ENCODE measurements around the gene COPS3. TPM values are rescaled to one million over a fixed set of nuclear protein-coding genes. Genes with fewer than 3 reads are reported as not detected.

COPS3 gene
- polyA plus RNA-seq, 1 donor from 2014 or later, result 213 TPM

- H3K4me3 ChIP-seq (ENCODE audit: low read length), result no peak overlapping the region
- no peak overlapping the region for H3K9ac ChIP-seq (ENCODE audit: low read length)
- TF ChIP-seq EZH2 (IDR thresholded peaks at IDR 0.05; ENCODE audit: borderline replicate concordance, insufficient read depth, low read length, poor library complexity, severe bottlenecking) (no peak), MXI1 (conservative IDR thresholded peaks at IDR 0.05; ENCODE audit: poor library complexity, severe bottlenecking) (no peak), POLR2AphosphoS5 (IDR thresholded peaks at IDR 0.05) (no peak)
- no peaks in the 10 kb centered on the region for H3K9me2 ChIP-seq (ENCODE audit: insufficient read depth, low read length)
- H3K27me3 ChIP-seq (ENCODE audit: insufficient read depth, low read depth, low read length), result no peaks in the 10 kb centered on the region
- no peak overlapping the region for H3K4me2 ChIP-seq (ENCODE audit: low read length)
- H3F3A ChIP-seq (ENCODE audit: insufficient read depth, low read length, poor library complexity, severe bottlenecking), result no peaks in the 10 kb centered on the region
- H3K9me3 ChIP-seq (ENCODE audit: low read length), result no peaks in the 10 kb centered on the region
- no peak overlapping the region for H2AFZ ChIP-seq (ENCODE audit: low read depth, low read length)
- no peaks in the 10 kb centered on the region for H4K20me1 ChIP-seq (ENCODE audit: insufficient read depth)
- no peaks in the 10 kb centered on the region for H3K79me2 ChIP-seq (replicated peaks; ENCODE audit: insufficient read depth, low read length)
- no peak overlapping the region for H3K27ac ChIP-seq (ENCODE audit: low read length)
- H3K36me3 ChIP-seq (ENCODE audit: insufficient read depth, low read length), result no peaks in the 10 kb centered on the region
Observed at GRCh38 chr17:17242246-17242645, 38.8 kb downstream of the COPS3 start.

- H3K27ac ChIP-seq (ENCODE audit: low read length), result no peak overlapping the region
- no peak overlapping the region for H3K4me2 ChIP-seq (ENCODE audit: low read length)
- TF ChIP-seq TAF1 (IDR thresholded peaks at IDR 0.05; ENCODE audit: low read depth), result no peak
- no peak for TF ChIP-seq POLR2AphosphoS5 (IDR thresholded peaks at IDR 0.05)
- no peak for TF ChIP-seq EZH2 (IDR thresholded peaks at IDR 0.05; ENCODE audit: borderline replicate concordance, insufficient read depth, low read length, poor library complexity, severe bottlenecking)
- no peak for TF ChIP-seq EP300 (conservative IDR thresholded peaks at IDR 0.05; ENCODE audit: poor library complexity, severe bottlenecking)
- no peak for TF ChIP-seq RAD21 (conservative IDR thresholded peaks at IDR 0.05)
- TF ChIP-seq MXI1 (conservative IDR thresholded peaks at IDR 0.05; ENCODE audit: poor library complexity, severe bottlenecking), result no peak
- TF ChIP-seq REST (IDR thresholded peaks at IDR 0.05; ENCODE audit: borderline replicate concordance), result no peak
- TF ChIP-seq SMC3 (conservative IDR thresholded peaks at IDR 0.05; ENCODE audit: poor library complexity), result no peak
- no peak for TF ChIP-seq CTCF (IDR thresholded peaks at IDR 0.05; ENCODE audit: poor library complexity, severe bottlenecking)
- H3F3A ChIP-seq (ENCODE audit: insufficient read depth, low read length, poor library complexity, severe bottlenecking), result no peaks in the 10 kb centered on the region
- no peak overlapping the region for H2AFZ ChIP-seq (ENCODE audit: low read depth, low read length)
- H4K20me1 ChIP-seq (ENCODE audit: insufficient read depth), result no peaks in the 10 kb centered on the region
- H3K9me2 ChIP-seq (ENCODE audit: insufficient read depth, low read length), result no peaks in the 10 kb centered on the region
- no peaks in the 10 kb centered on the region for H3K27me3 ChIP-seq (ENCODE audit: insufficient read depth, low read depth, low read length)
- no peak overlapping the region for H3K4me3 ChIP-seq (ENCODE audit: low read length)
- no peak overlapping the region for H3K9ac ChIP-seq (ENCODE audit: low read length)
- peaks cover 2% of the 10 kb centered on the region for H3K79me2 ChIP-seq (replicated peaks; ENCODE audit: insufficient read depth, low read length)
- H3K9me3 ChIP-seq (ENCODE audit: low read length), result no peaks in the 10 kb centered on the region
- H3K36me3 ChIP-seq (ENCODE audit: insufficient read depth, low read length), result no peaks in the 10 kb centered on the region
Observed at GRCh38 chr17:17241656-17242055, 39.4 kb downstream of the COPS3 start.

- Histone ChIP-seq H3K36me3 (ENCODE audit: insufficient read depth, low read length) (no peaks in the 10 kb centered on the region), H3K9me3 (ENCODE audit: low read length) (no peaks in the 10 kb centered on the region), H3F3A (ENCODE audit: insufficient read depth, low read length, poor library complexity, severe bottlenecking) (no peaks in the 10 kb centered on the region), H4K20me1 (ENCODE audit: insufficient read depth) (no peaks in the 10 kb centered on the region), H3K27ac (ENCODE audit: low read length) (no peak overlapping the region), H3K27me3 (ENCODE audit: insufficient read depth, low read depth, low read length) (no peaks in the 10 kb centered on the region), H3K4me3 (ENCODE audit: low read length) (no peak overlapping the region), H3K9me2 (ENCODE audit: insufficient read depth, low read length) (no peaks in the 10 kb centered on the region), H3K4me2 (ENCODE audit: low read length) (no peak overlapping the region), H3K79me2 (replicated peaks; ENCODE audit: insufficient read depth, low read length) (peaks cover 17% of the 10 kb centered on the region), H2AFZ (ENCODE audit: low read depth, low read length) (no peak overlapping the region), H3K9ac (ENCODE audit: low read length) (no peak overlapping the region)
- TF ChIP-seq TAF1 (IDR thresholded peaks at IDR 0.05; ENCODE audit: low read depth) (no peak), CTCF (IDR thresholded peaks at IDR 0.05; ENCODE audit: poor library complexity, severe bottlenecking) (no peak), SMC3 (conservative IDR thresholded peaks at IDR 0.05; ENCODE audit: poor library complexity) (no peak), REST (IDR thresholded peaks at IDR 0.05; ENCODE audit: borderline replicate concordance) (no peak), RAD21 (conservative IDR thresholded peaks at IDR 0.05) (no peak), POLR2AphosphoS5 (IDR thresholded peaks at IDR 0.05) (no peak), EZH2 (IDR thresholded peaks at IDR 0.05; ENCODE audit: borderline replicate concordance, insufficient read depth, low read length, poor library complexity, severe bottlenecking) (no peak), EP300 (conservative IDR thresholded peaks at IDR 0.05; ENCODE audit: poor library complexity, severe bottlenecking) (no peak), MXI1 (conservative IDR thresholded peaks at IDR 0.05; ENCODE audit: poor library complexity, severe bottlenecking) (no peak)
Observed at GRCh38 chr17:17239832-17240231, 41.2 kb downstream of the COPS3 start.
